Sigmoid colon (tissue), 4 donors: ENCODE data around the gene ZNF512B.

Experiments used
- CTCF ChIP-seq, 4 experiments: fragments of 450-650 bp in 3 of 4; fragments of 200-600 bp in 1 of 4; IDR thresholded peaks; one replicate each; pipeline ENCODE4 v1.5.1; 2016 to 2019; ENCODE audit warnings: antibody characterized with exemption in 4 of 4, mild to moderate bottlenecking in 3 of 4, moderate library complexity in 2 of 4
- EP300 ChIP-seq, 4 donors: sonication (generic); formaldehyde crosslinking; IDR thresholded peaks; one replicate each; pipeline ENCODE4 v1.6.1; 2017; ENCODE audit warnings: antibody characterized with exemption in 4 of 4
- POLR2A ChIP-seq, 2 donors: fragments of 450-650 bp; IDR thresholded peaks; one replicate each; pipeline ENCODE4 v1.6.1; 2016; ENCODE audit warnings: antibody characterized with exemption in 2 of 2, mild to moderate bottlenecking in 2 of 2, moderate library complexity in 2 of 2

- TF ChIP-seq EP300 (IDR thresholded peaks at IDR 0.05) = no peak
- no peak for TF ChIP-seq CTCF (IDR thresholded peaks at IDR 0.05)
- TF ChIP-seq POLR2A (IDR thresholded peaks at IDR 0.05) = no peak
Measured at GRCh38 chr20:63945921-63946920, 23.5 kb downstream of the ZNF512B start.
